ENCODE measurements around the gene MTARC2. TPM values are rescaled to one million over a fixed set of nuclear protein-coding genes. Genes with fewer than 3 reads are reported as not detected.

MTARC2 gene
- polyA plus RNA-seq, 1 donor from 2014 or later, result not detected

- no peaks in the 10 kb centered on the region for H3K9me2 ChIP-seq (ENCODE audit: insufficient read depth, low read length)
- no peak overlapping the region for H2AFZ ChIP-seq (ENCODE audit: low read depth, low read length)
- no peak overlapping the region for H3K4me2 ChIP-seq (ENCODE audit: low read length)
- no peaks in the 10 kb centered on the region for H3F3A ChIP-seq (ENCODE audit: insufficient read depth, low read length, poor library complexity, severe bottlenecking)
- no peaks in the 10 kb centered on the region for H3K36me3 ChIP-seq (ENCODE audit: insufficient read depth, low read length)
- H4K20me1 ChIP-seq (ENCODE audit: insufficient read depth), result no peaks in the 10 kb centered on the region
- H3K79me2 ChIP-seq (replicated peaks; ENCODE audit: insufficient read depth, low read length), result no peaks in the 10 kb centered on the region
- TF ChIP-seq RAD21 (conservative IDR thresholded peaks at IDR 0.05), result no peak
- TF ChIP-seq EZH2 (IDR thresholded peaks at IDR 0.05; ENCODE audit: borderline replicate concordance, insufficient read depth, low read length, poor library complexity, severe bottlenecking), result no peak
- TF ChIP-seq MXI1 (conservative IDR thresholded peaks at IDR 0.05; ENCODE audit: poor library complexity, severe bottlenecking), result no peak
- no peak for TF ChIP-seq POLR2AphosphoS5 (IDR thresholded peaks at IDR 0.05)
- no peak for TF ChIP-seq CTCF (IDR thresholded peaks at IDR 0.05; ENCODE audit: poor library complexity, severe bottlenecking)
- TF ChIP-seq SMC3 (conservative IDR thresholded peaks at IDR 0.05; ENCODE audit: poor library complexity), result no peak
- no peak for TF ChIP-seq EP300 (conservative IDR thresholded peaks at IDR 0.05; ENCODE audit: poor library complexity, severe bottlenecking)
- TF ChIP-seq TAF1 (IDR thresholded peaks at IDR 0.05; ENCODE audit: low read depth), result no peak
- TF ChIP-seq, protein P1, sequence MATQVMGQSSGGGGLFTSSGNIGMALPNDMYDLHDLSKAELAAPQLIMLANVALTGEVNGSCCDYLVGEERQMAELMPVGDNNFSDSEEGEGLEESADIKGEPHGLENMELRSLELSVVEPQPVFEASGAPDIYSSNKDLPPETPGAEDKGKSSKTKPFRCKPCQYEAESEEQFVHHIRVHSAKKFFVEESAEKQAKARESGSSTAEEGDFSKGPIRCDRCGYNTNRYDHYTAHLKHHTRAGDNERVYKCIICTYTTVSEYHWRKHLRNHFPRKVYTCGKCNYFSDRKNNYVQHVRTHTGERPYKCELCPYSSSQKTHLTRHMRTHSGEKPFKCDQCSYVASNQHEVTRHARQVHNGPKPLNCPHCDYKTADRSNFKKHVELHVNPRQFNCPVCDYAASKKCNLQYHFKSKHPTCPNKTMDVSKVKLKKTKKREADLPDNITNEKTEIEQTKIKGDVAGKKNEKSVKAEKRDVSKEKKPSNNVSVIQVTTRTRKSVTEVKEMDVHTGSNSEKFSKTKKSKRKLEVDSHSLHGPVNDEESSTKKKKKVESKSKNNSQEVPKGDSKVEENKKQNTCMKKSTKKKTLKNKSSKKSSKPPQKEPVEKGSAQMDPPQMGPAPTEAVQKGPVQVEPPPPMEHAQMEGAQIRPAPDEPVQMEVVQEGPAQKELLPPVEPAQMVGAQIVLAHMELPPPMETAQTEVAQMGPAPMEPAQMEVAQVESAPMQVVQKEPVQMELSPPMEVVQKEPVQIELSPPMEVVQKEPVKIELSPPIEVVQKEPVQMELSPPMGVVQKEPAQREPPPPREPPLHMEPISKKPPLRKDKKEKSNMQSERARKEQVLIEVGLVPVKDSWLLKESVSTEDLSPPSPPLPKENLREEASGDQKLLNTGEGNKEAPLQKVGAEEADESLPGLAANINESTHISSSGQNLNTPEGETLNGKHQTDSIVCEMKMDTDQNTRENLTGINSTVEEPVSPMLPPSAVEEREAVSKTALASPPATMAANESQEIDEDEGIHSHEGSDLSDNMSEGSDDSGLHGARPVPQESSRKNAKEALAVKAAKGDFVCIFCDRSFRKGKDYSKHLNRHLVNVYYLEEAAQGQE (IDR thresholded peaks at IDR 0.05; ENCODE audit: borderline replicate concordance), result no peak
- no peaks in the 10 kb centered on the region for H3K9me3 ChIP-seq (ENCODE audit: low read length)
- no peak overlapping the region for H3K27ac ChIP-seq (ENCODE audit: low read length)
- no peak overlapping the region for H3K9ac ChIP-seq (ENCODE audit: low read length)
- no peak overlapping the region for H3K4me3 ChIP-seq (ENCODE audit: low read length)
- H3K27me3 ChIP-seq (ENCODE audit: insufficient read depth, low read depth, low read length), result no peaks in the 10 kb centered on the region
Observed at GRCh38 chr1:220732621-220733020, 15.5 kb upstream of the MTARC2 start.

GRCh38 chr1:220733086-220733601, 15.0 kb upstream of the MTARC2 start:
- Histone ChIP-seq H4K20me1 (ENCODE audit: insufficient read depth) (no peaks in the 10 kb centered on the region), H3K4me2 (ENCODE audit: low read length) (no peak overlapping the region), H3K4me3 (ENCODE audit: low read length) (no peak overlapping the region)

More at GRCh38 chr1:220733086-220733601, 15.0 kb upstream of the MTARC2 start:
- H3K9me3 ChIP-seq (ENCODE audit: low read length), result no peaks in the 10 kb centered on the region
- TF ChIP-seq EP300 (conservative IDR thresholded peaks at IDR 0.05; ENCODE audit: poor library complexity, severe bottlenecking) (no peak), CTCF (IDR thresholded peaks at IDR 0.05; ENCODE audit: poor library complexity, severe bottlenecking) (peak; percentile 55), EZH2 (IDR thresholded peaks at IDR 0.05; ENCODE audit: borderline replicate concordance, insufficient read depth, low read length, poor library complexity, severe bottlenecking) (no peak), MXI1 (conservative IDR thresholded peaks at IDR 0.05; ENCODE audit: poor library complexity, severe bottlenecking) (no peak), SMC3 (conservative IDR thresholded peaks at IDR 0.05; ENCODE audit: poor library complexity) (peak; percentile 53), RAD21 (conservative IDR thresholded peaks at IDR 0.05) (peak; percentile 48), POLR2AphosphoS5 (IDR thresholded peaks at IDR 0.05) (no peak)
- no peak overlapping the region for H2AFZ ChIP-seq (ENCODE audit: low read depth, low read length)
- no peaks in the 10 kb centered on the region for H3K79me2 ChIP-seq (replicated peaks; ENCODE audit: insufficient read depth, low read length)
- H3K36me3 ChIP-seq (ENCODE audit: insufficient read depth, low read length), result no peaks in the 10 kb centered on the region
- no peak overlapping the region for H3K27ac ChIP-seq (ENCODE audit: low read length)
- H3K9me2 ChIP-seq (ENCODE audit: insufficient read depth, low read length), result no peaks in the 10 kb centered on the region
- no peaks in the 10 kb centered on the region for H3F3A ChIP-seq (ENCODE audit: insufficient read depth, low read length, poor library complexity, severe bottlenecking)
- no peak overlapping the region for H3K9ac ChIP-seq (ENCODE audit: low read length)
- no peaks in the 10 kb centered on the region for H3K27me3 ChIP-seq (ENCODE audit: insufficient read depth, low read depth, low read length)
